SU-DHL-6 (cell line): ENCODE measurements around the gene GET4.

Experiments used
- EZH2phosphoT487 ChIP-seq: fragments of 200-600 bp; sonication (generic), shearing (Covaris generic); conservative IDR thresholded peaks from 2 replicates; pipeline ENCODE4 v1.6.1; 2018; ENCODE audit warnings: mild to moderate bottlenecking, antibody characterized with exemption, low read length, moderate library complexity, mixed read lengths
- TF ChIP-seq, protein P1 (sequence below): fragments of 200-600 bp; sonication (generic); IDR thresholded peaks from one replicate; pipeline ENCODE4 v1.5.1; 2017; ENCODE audit warnings: antibody characterized with exemption, mild to moderate bottlenecking, low read length, moderate library complexity; ENCODE audit not compliant: insufficient read depth, poor library complexity, severe bottlenecking

GRCh38 chr7:918118-918425 is 41.7 kb downstream of the GET4 start:
- TF ChIP-seq, protein P1, sequence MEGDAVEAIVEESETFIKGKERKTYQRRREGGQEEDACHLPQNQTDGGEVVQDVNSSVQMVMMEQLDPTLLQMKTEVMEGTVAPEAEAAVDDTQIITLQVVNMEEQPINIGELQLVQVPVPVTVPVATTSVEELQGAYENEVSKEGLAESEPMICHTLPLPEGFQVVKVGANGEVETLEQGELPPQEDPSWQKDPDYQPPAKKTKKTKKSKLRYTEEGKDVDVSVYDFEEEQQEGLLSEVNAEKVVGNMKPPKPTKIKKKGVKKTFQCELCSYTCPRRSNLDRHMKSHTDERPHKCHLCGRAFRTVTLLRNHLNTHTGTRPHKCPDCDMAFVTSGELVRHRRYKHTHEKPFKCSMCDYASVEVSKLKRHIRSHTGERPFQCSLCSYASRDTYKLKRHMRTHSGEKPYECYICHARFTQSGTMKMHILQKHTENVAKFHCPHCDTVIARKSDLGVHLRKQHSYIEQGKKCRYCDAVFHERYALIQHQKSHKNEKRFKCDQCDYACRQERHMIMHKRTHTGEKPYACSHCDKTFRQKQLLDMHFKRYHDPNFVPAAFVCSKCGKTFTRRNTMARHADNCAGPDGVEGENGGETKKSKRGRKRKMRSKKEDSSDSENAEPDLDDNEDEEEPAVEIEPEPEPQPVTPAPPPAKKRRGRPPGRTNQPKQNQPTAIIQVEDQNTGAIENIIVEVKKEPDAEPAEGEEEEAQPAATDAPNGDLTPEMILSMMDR = no peak
- no peak for TF ChIP-seq EZH2phosphoT487
